ENCODE results near the gene SMIM3. TPM values are rescaled to one million over a fixed set of nuclear protein-coding genes. Genes with fewer than 3 reads are reported as not detected.

The SMIM3 gene
- total and polyA plus RNA-seq, 10 of the 15 experiments (the other 5 are each of a cell fraction or from before 2014, with no cell fraction given), result 1.0 to 14.3 (median 7.7) TPM

DNA sequence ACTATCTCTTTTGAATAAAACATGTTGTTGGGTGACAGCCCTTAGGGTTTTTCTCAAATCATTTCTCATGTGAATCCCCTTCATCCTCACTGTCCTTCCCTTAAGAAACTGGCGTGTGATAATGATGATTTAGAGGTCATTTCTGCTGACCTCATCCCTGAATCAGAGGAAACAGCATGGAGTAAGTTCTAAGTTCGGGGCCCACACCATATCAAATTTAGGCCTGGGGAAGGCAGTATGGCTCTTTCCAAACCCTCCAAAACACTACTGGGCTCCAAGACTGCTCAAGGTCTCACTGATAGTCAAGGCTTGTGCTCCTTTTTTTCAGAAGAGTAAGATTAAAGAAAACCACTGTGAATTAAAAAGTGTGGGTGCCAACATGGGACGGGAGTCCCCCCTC lies 872 bp upstream of the SMIM3 start:
- 82% methylated on average over 3 of the region's 3 CpGs for WGBS (ENCODE audit: insufficient coverage, insufficient replicate concordance, low lambda C conversion rate, missing lambda C conversion rate)
- Histone ChIP-seq H3K36me3 (ENCODE audit: control insufficient read depth in 2 of 2, insufficient read depth in 2 of 2, low read length in 1 of 2) (no peaks in the 10 kb centered on the region), H3K27me3 (replicated peaks in 1 of 2; ENCODE audit: control insufficient read depth in 2 of 2, insufficient read depth in 2 of 2, low read length in 1 of 2) (no peaks in the 10 kb centered on the region), H3K4me3 (no peak overlapping the region), H3K9me3 (replicated peaks; ENCODE audit: control insufficient read depth, insufficient read depth, low read length) (no peaks in the 10 kb centered on the region), H3K9ac (ENCODE audit: control insufficient read depth, insufficient read depth, low read length) (peak overlapping the region; percentile 83), H3K27ac (ENCODE audit: control insufficient read depth, insufficient read depth) (peak overlapping the region; percentile 78), H3K4me1 (ENCODE audit: control insufficient read depth, insufficient read depth, low read length) (peaks cover 24% of the 10 kb centered on the region), H4K20me1 (ENCODE audit: control insufficient read depth, insufficient read depth) (no peaks in the 10 kb centered on the region), H2AFZ (ENCODE audit: control insufficient read depth, low read depth, low read length) (peak overlapping the region; percentile 94), H3K79me2 (ENCODE audit: control insufficient read depth, insufficient read depth, low read length) (peaks cover 31% of the 10 kb centered on the region), H3K4me2 (ENCODE audit: control insufficient read depth, insufficient read depth) (peak overlapping the region; percentile 95)
- ATAC-seq (no peak), FAIRE-seq (no peak), DNase-seq (ENCODE audit: low read depth, low spot score) (no peak)
- RAD21 ChIA-PET (ENCODE audit: unreplicated experiment), result interaction anchor here (1.5 kb wide), 1 partner anchor 12 kb away, joined by 3 read pairs; no protein-coding TSS in a partner anchor
- POLR2A ChIA-PET, result interaction anchor here (0.7 kb wide), 1 partner anchor 180 kb away, joined by 7 read pairs; no protein-coding TSS in a partner anchor
- CTCF ChIA-PET, result interaction anchor here (0.8 to 1.3 kb wide), 5 partner anchors 19 to 217 kb away, joined by 3 to 5 read pairs (median 3); partner anchors contain the start of gene DCTN4
- BruUV-seq (replicated peaks), result no TSS peak
- TF ChIP-seq LARP7 (IDR thresholded peaks at IDR 0.05) (no peak), CHD2 (IDR thresholded peaks at IDR 0.05; ENCODE audit: borderline replicate concordance, low read depth, low read length) (no peak), SP1 (IDR thresholded peaks at IDR 0.05; ENCODE audit: low read depth, low read length) (no peak), BRCA1 (IDR thresholded peaks at IDR 0.05; ENCODE audit: low read depth, low read length) (no peak), ESRRA (IDR thresholded peaks at IDR 0.05; ENCODE audit: low read length) (no peak), HDAC6 (IDR thresholded peaks at IDR 0.05; ENCODE audit: unreplicated experiment) (no peak), CHD4 (IDR thresholded peaks at IDR 0.05) (no peak), MTA3 (IDR thresholded peaks at IDR 0.05; ENCODE audit: borderline replicate concordance, low read length) (no peak), NFYB (IDR thresholded peaks at IDR 0.05; ENCODE audit: insufficient read depth, low read depth, low read length) (no peak), WRNIP1 (IDR thresholded peaks at IDR 0.05; ENCODE audit: borderline replicate concordance, low read depth, low read length) (no peak)
- TF ChIP-seq, protein P1, sequence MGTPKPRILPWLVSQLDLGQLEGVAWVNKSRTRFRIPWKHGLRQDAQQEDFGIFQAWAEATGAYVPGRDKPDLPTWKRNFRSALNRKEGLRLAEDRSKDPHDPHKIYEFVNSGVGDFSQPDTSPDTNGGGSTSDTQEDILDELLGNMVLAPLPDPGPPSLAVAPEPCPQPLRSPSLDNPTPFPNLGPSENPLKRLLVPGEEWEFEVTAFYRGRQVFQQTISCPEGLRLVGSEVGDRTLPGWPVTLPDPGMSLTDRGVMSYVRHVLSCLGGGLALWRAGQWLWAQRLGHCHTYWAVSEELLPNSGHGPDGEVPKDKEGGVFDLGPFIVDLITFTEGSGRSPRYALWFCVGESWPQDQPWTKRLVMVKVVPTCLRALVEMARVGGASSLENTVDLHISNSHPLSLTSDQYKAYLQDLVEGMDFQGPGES (IDR thresholded peaks at IDR 0.05), result no peak
- in situ Hi-C loops (cut with MboI), result no loop called here
- SMC1A ChIA-PET (ENCODE audit: uncharacterized antibody, unreplicated experiment), result interaction anchor here (0.9 to 1.9 kb wide), 4 partner anchors 10 to 121 kb away, joined by 3 to 6 read pairs (median 3); no protein-coding TSS in a partner anchor
- intact Hi-C loops (cut with micrococcal nuclease; ENCODE audit: unreplicated experiment), result loop anchor here (2.0 kb wide), 2 partner anchors 77 to 217 kb away; partner anchors contain the start of gene RBM22

Data from GM12878 (cell line).